ENCODE data around the gene KRT6A. TPM values are rescaled to one million over a fixed set of nuclear protein-coding genes. Genes with fewer than 3 reads are reported as not detected.

KRT6A gene
- polyA plus RNA-seq, 2 of the 4 experiments (the other 2 are of a cell fraction): 0.04 to 0.14 TPM

DNA sequence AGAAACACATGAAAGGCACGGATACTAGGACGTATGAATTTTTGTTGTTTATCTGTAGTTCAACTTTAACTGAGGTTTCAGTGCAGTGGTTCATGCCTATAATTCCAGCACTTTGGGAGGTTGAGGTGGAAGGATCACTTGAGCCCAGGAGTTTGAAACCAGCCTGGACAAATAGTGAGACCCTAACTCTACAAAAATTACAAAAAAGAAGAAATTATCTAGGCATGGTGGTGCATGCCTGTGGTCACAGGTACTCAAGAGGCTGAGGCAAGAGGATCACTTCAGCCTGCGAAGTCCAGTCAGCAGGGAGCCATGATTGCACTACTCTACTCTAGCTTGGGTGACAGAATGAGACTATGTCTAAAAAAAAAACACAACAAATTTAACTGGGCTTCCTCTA lies 49.1 kb downstream of the KRT6A start:
- no peak overlapping the region for H3K4me3 ChIP-seq
- TF ChIP-seq NR3C1 (IDR thresholded peaks at IDR 0.05) (no peak), RCOR1 (IDR thresholded peaks at IDR 0.05; ENCODE audit: low read depth, low read length) (no peak)
- ATAC-seq (no peak), DNase-seq (ENCODE audit: low read depth in 1 of 2, low spot score in 1 of 2) (no peak), FAIRE-seq (no peak)
- peak overlapping the region in 1 of 2 experiments; percentile 32; a peak in 2 of 6 replicates for H3K27ac ChIP-seq
- no peaks in the 10 kb centered on the region for H3K9me3 ChIP-seq
- 94% methylated on average over 3 of the region's 3 CpGs for WGBS (ENCODE audit: missing lambda C conversion rate)
- ChIA-PET CTCF (interaction anchor here (1.4 to 1.6 kb wide), 3 partner anchors 63 to 130 kb away, joined by 3 to 6 read pairs (median 6); no protein-coding TSS in a partner anchor), POLR2A (no interaction called here)
- H3K4me1 ChIP-seq: peaks cover 28% of the 10 kb centered on the region
- H3K4me2 ChIP-seq: no peak overlapping the region

DNA sequence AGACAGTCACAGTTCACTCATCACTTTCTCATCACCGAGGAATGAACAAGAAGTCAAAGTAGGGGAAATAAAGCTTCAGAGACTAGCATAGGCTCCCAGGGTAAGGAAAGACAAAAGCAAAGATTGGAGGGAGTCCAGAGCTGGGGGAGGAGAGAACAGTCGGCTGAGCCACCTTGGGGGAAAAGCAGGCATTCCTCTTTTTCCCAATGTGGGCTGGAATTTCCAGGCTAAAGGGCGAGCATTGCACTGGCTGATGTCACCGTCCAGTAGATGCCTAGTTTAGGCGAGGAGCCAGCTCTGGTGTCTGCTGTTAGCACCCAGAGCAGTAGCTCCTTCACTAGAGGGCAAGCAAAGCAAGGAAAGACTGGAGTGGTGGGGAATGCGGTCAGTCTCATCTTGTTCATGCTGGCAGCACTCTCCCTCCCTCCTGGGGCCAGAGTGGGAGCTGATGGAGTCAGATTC lies 50.4 kb downstream of the KRT6A start:
- TF ChIP-seq GATA3 (IDR thresholded peaks at IDR 0.05; ENCODE audit: borderline replicate concordance) (peak; percentile 45; the same call in 1 of the 2 replicates), JUNB (IDR thresholded peaks at IDR 0.05) (peak; percentile 58; the same call in 1 of the 2 replicates), JUN (IDR thresholded peaks at IDR 0.05) (peak in 1 of 2 experiments; percentile 55; a peak in 2 of 5 replicates), CEBPB (IDR thresholded peaks at IDR 0.05) (0 out of 4 replicates have a peak, but pooled peaks of 1 of the 2 experiments have one; percentile 31), SMC3 (IDR thresholded peaks at IDR 0.05) (peak; percentile 57), FOSL2 (IDR thresholded peaks at IDR 0.05) (no peak), FOSL2 (CRISPR knock-in tag; IDR thresholded peaks at IDR 0.05) (peak; percentile 56), TP53 (CRISPR knock-in tag; IDR thresholded peaks at IDR 0.05) (no peak), RAD21 (conservative IDR thresholded peaks at IDR 0.05 in 1 of 2, IDR thresholded peaks at IDR 0.05 in 1 of 2) (peak; percentile 64 to 69), EP300 (IDR thresholded peaks at IDR 0.05) (peak in 1 of 2 experiments; percentile 53; a peak in 1 of 5 replicates)
- TF ChIP-seq, protein P1, sequence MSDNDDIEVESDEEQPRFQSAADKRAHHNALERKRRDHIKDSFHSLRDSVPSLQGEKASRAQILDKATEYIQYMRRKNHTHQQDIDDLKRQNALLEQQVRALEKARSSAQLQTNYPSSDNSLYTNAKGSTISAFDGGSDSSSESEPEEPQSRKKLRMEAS (IDR thresholded peaks at IDR 0.05): peak; percentile 55
- TF ChIP-seq, protein P2, sequence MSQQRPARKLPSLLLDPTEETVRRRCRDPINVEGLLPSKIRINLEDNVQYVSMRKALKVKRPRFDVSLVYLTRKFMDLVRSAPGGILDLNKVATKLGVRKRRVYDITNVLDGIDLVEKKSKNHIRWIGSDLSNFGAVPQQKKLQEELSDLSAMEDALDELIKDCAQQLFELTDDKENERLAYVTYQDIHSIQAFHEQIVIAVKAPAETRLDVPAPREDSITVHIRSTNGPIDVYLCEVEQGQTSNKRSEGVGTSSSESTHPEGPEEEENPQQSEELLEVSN (IDR thresholded peaks at IDR 0.05; ENCODE audit: borderline replicate concordance, low read depth): no peak
- TF ChIP-seq, protein P3, sequence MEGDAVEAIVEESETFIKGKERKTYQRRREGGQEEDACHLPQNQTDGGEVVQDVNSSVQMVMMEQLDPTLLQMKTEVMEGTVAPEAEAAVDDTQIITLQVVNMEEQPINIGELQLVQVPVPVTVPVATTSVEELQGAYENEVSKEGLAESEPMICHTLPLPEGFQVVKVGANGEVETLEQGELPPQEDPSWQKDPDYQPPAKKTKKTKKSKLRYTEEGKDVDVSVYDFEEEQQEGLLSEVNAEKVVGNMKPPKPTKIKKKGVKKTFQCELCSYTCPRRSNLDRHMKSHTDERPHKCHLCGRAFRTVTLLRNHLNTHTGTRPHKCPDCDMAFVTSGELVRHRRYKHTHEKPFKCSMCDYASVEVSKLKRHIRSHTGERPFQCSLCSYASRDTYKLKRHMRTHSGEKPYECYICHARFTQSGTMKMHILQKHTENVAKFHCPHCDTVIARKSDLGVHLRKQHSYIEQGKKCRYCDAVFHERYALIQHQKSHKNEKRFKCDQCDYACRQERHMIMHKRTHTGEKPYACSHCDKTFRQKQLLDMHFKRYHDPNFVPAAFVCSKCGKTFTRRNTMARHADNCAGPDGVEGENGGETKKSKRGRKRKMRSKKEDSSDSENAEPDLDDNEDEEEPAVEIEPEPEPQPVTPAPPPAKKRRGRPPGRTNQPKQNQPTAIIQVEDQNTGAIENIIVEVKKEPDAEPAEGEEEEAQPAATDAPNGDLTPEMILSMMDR (IDR thresholded peaks at IDR 0.05): peak; percentile 35; the same call in 2 of the 3 replicates
- TF ChIP-seq, protein P4, sequence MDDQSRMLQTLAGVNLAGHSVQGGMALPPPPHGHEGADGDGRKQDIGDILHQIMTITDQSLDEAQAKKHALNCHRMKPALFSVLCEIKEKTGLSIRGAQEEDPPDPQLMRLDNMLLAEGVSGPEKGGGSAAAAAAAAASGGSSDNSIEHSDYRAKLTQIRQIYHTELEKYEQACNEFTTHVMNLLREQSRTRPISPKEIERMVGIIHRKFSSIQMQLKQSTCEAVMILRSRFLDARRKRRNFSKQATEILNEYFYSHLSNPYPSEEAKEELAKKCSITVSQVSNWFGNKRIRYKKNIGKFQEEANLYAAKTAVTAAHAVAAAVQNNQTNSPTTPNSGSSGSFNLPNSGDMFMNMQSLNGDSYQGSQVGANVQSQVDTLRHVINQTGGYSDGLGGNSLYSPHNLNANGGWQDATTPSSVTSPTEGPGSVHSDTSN (IDR thresholded peaks at IDR 0.05): no peak
- peak; percentile 51 to 77 for DNase-seq (ENCODE audit: low read depth in 1 of 2, low spot score in 1 of 2)
- H3K4me1 ChIP-seq: peaks cover 28% of the 10 kb centered on the region
- FAIRE-seq: peak; percentile 13
- WGBS (ENCODE audit: missing lambda C conversion rate): 7% methylated on average over 6 of the region's 6 CpGs
- ChIA-PET CTCF (interaction anchor here (0.6 to 2.6 kb wide), 17 partner anchors 11 to 436 kb away, joined by 3 to 12 read pairs (median 4); no protein-coding TSS in a partner anchor), POLR2A (no interaction called here)
- ATAC-seq: peak; percentile 87 to 89
- H3K4me2 ChIP-seq: peak overlapping the region; percentile 57
- H3K4me3 ChIP-seq: no peak overlapping the region
- H3K27ac ChIP-seq: peak overlapping the region; percentile 56 to 79
- H3K9me3 ChIP-seq: no peaks in the 10 kb centered on the region

DNA sequence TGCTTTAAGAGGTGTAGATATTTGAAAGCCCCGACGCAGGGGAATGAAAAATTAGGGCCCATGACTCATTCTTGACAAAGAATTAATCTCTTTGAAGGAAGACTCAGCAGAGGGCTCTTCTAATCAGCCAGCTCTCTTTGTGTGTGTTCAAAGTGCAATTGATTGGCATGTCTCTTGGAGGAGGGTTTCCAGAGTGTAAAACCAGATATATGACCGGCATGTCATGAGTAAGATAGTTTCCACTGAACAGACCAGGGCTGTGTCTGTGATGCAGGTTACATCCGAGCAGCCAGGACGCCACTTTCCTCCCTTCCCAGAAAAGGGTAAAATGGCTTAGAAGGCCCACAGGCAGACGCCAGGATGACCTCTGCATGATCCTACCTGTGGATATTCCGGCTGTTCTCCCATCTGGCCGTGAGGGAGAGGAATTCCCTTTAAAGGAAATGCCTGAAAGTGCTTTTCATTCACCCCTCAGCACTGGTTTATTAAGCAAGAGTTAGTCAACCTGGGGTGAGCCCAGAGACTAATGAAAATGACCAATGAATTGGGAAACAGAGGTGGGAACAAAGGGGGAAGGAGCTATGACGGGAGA lies 51.6 kb downstream of the KRT6A start:
- Histone ChIP-seq H3K4me2 (peak overlapping the region; percentile 57), H3K9me3 (no peaks in the 10 kb centered on the region), H3K4me3 (no peak overlapping the region), H3K4me1 (peaks cover 28% of the 10 kb centered on the region), H3K27ac (peak overlapping the region; percentile 56 to 79; a peak in 3 of 6 replicates)
- FAIRE-seq (no peak), ATAC-seq (peak in 1 of 2 experiments; percentile 3; a peak in 1 of 6 replicates), DNase-seq (ENCODE audit: low read depth in 1 of 2, low spot score in 1 of 2) (peak in 1 of 2 experiments; percentile 14)
- ChIA-PET CTCF (interaction anchor here (0.7 to 2.6 kb wide), 8 partner anchors 12 to 438 kb away, joined by 3 to 12 read pairs (median 3); no protein-coding TSS in a partner anchor), POLR2A (no interaction called here)
- TF ChIP-seq ZNF302 (CRISPR knock-in tag; IDR thresholded peaks at IDR 0.05) (no peak), ESRRA (IDR thresholded peaks at IDR 0.05; ENCODE audit: borderline replicate concordance, low read length) (no peak), JUNB (IDR thresholded peaks at IDR 0.05) (peak; percentile 18; the same call in 1 of the 2 replicates), FOSL2 (IDR thresholded peaks at IDR 0.05) (0 out of 2 replicates have a peak, but pooled peaks have one; percentile 14), FOSL2 (CRISPR knock-in tag; IDR thresholded peaks at IDR 0.05) (peak; percentile 51)
- 57% methylated on average over 9 of the region's 9 CpGs for WGBS (ENCODE audit: missing lambda C conversion rate)
